Glutamatergic neuron (in vitro differentiated cells): Measurements from ENCODE around the gene SRBD1. TPM values are rescaled to one million over a fixed set of nuclear protein-coding genes. Genes with fewer than 3 reads are reported as not detected.
A peak's percentile ranks its signal among the peaks of the same experiment; 100 is the strongest.

Experiments used
- DNase-seq: peaks from one replicate; pipeline ENCODE4 v3.0.0; 2022
- H3K27ac Mint-ChIP-seq: one replicate; pipeline ENCODE4 v1.8.0; 2020; ENCODE audit warnings: mild to moderate bottlenecking, mixed read lengths, inconsistent platforms; ENCODE audit not compliant: unreplicated experiment
- H3K27me3 Mint-ChIP-seq: one replicate; pipeline ENCODE4 v1.8.0; 2020; ENCODE audit warnings: mild to moderate bottlenecking, moderate library complexity, mixed read lengths, inconsistent platforms; ENCODE audit not compliant: unreplicated experiment
- H3K36me3 Mint-ChIP-seq: one replicate; pipeline ENCODE4 v1.8.0; 2020; ENCODE audit warnings: mild to moderate bottlenecking, mixed read lengths, inconsistent platforms; ENCODE audit not compliant: unreplicated experiment
- H3K4me1 Mint-ChIP-seq: one replicate; pipeline ENCODE4 v1.8.0; 2020; ENCODE audit warnings: mild to moderate bottlenecking, low read depth, mixed read lengths, inconsistent platforms; ENCODE audit not compliant: unreplicated experiment
- H3K4me3 Mint-ChIP-seq: one replicate; pipeline ENCODE4 v1.8.0; 2020; ENCODE audit warnings: mild to moderate bottlenecking, mixed read lengths, inconsistent platforms; ENCODE audit not compliant: unreplicated experiment
- H3K9me3 Mint-ChIP-seq: one replicate; pipeline ENCODE4 v1.8.0; 2020; ENCODE audit warnings: mild to moderate bottlenecking, moderate library complexity, mixed read lengths, inconsistent platforms; ENCODE audit not compliant: unreplicated experiment
- CTCF ChIP-seq: fragments of 200-600 bp; sonication (generic); IDR thresholded peaks from one replicate; pipeline ENCODE4 v1.5.0; 2021; ENCODE audit not compliant: partially characterized antibody, unreplicated experiment
- total RNA-seq: library from RNA; stranded (reverse); fragmentation: NEBNext Ultra II Directional; extraction: Animal tissue kit (Norgen Biotek cat#: 25700); gene quantifications from one replicate; pipeline ENCODE4 v1.2.1, GENCODE V29; 2021; ENCODE audit not compliant: unreplicated experiment

SRBD1 gene
- total RNA-seq, 1 donor from 2014 or later = 16.1 TPM

GRCh38 chr2:45610281-45611019, 617 bp downstream of the SRBD1 start:
- H3K36me3 Mint-ChIP-seq = no peaks in the 10 kb centered on the region
- H3K4me3 Mint-ChIP-seq = peak overlapping the region; percentile 95
- peaks cover 2% of the 10 kb centered on the region for H3K4me1 Mint-ChIP-seq
- DNase-seq = peak; percentile 35
- H3K27ac Mint-ChIP-seq = peak overlapping the region; percentile 44
- peaks cover 3% of the 10 kb centered on the region for H3K9me3 Mint-ChIP-seq
- no peak for TF ChIP-seq CTCF
- no peaks in the 10 kb centered on the region for H3K27me3 Mint-ChIP-seq

- no peaks in the 10 kb centered on the region for H3K27me3 Mint-ChIP-seq
- peak; percentile 67 for TF ChIP-seq CTCF
- peaks cover 2% of the 10 kb centered on the region for H3K4me1 Mint-ChIP-seq
- DNase-seq = no peak
- peaks cover 3% of the 10 kb centered on the region for H3K9me3 Mint-ChIP-seq
- no peak overlapping the region for H3K4me3 Mint-ChIP-seq
- no peaks in the 10 kb centered on the region for H3K36me3 Mint-ChIP-seq
- no peak overlapping the region for H3K27ac Mint-ChIP-seq
These were observed 3.4 kb downstream of the SRBD1 start for GRCh38 chr2:45607701-45608100.

GRCh38 chr2:45606796-45607195, 4.3 kb downstream of the SRBD1 start:
- H3K4me3 Mint-ChIP-seq = no peak overlapping the region
- H3K4me1 Mint-ChIP-seq = peaks cover 2% of the 10 kb centered on the region
- peaks cover 3% of the 10 kb centered on the region for H3K9me3 Mint-ChIP-seq
- no peak for DNase-seq
- no peak for TF ChIP-seq CTCF
- no peak overlapping the region for H3K27ac Mint-ChIP-seq
- no peaks in the 10 kb centered on the region for H3K36me3 Mint-ChIP-seq
- H3K27me3 Mint-ChIP-seq = no peaks in the 10 kb centered on the region

GRCh38 chr2:45605116-45605515, 6.0 kb downstream of the SRBD1 start:
- Mint-ChIP-seq H3K27me3 (no peaks in the 10 kb centered on the region), H3K9me3 (no peaks in the 10 kb centered on the region), H3K4me3 (no peak overlapping the region), H3K4me1 (no peaks in the 10 kb centered on the region), H3K36me3 (no peaks in the 10 kb centered on the region), H3K27ac (no peak overlapping the region)
- TF ChIP-seq CTCF = no peak
- DNase-seq = no peak

GRCh38 chr2:45602624-45603023, 8.4 kb downstream of the SRBD1 start:
- no peaks in the 10 kb centered on the region for H3K4me1 Mint-ChIP-seq
- H3K27ac Mint-ChIP-seq = no peak overlapping the region
- no peak for TF ChIP-seq CTCF
- H3K4me3 Mint-ChIP-seq = no peak overlapping the region
- no peak for DNase-seq
- no peaks in the 10 kb centered on the region for H3K9me3 Mint-ChIP-seq
- no peaks in the 10 kb centered on the region for H3K27me3 Mint-ChIP-seq
- no peaks in the 10 kb centered on the region for H3K36me3 Mint-ChIP-seq
